ELF-1 (cell line): ENCODE results near the gene KCTD21.
"Not testable (repeated sequence)": the region's sequence is repeated elsewhere in the genome, so short reads cannot be mapped to it uniquely, and the experiment has no call there.

Experiments used
- DNase-seq: peaks from one replicate; pipeline ENCODE4 v3.0.0-alpha.2; 2016; ENCODE audit warnings: low read depth, low spot score

Gene KCTD21

GRCh38 chr11:78177216-78177615, 11.2 kb downstream of the KCTD21 start:
- no peak for DNase-seq

GRCh38 chr11:78176605-78177141, 11.8 kb downstream of the KCTD21 start:
- DNase-seq, result no peak

- not testable (repeated sequence) for DNase-seq
These were observed 12.6 kb downstream of the KCTD21 start for GRCh38 chr11:78175862-78176261.

GRCh38 chr11:78171951-78172350, 16.5 kb downstream of the KCTD21 start:
- no peak for DNase-seq

GRCh38 chr11:78170874-78171549, 17.4 kb downstream of the KCTD21 start:
- no peak for DNase-seq

GRCh38 chr11:78170413-78170812, 18.0 kb downstream of the KCTD21 start:
- no peak for DNase-seq

GRCh38 chr11:78168539-78169477, 19.6 kb downstream of the KCTD21 start:
- DNase-seq, result peak; percentile 67

GRCh38 chr11:78166855-78167469, 21.5 kb downstream of the KCTD21 start:
- no peak for DNase-seq

GRCh38 chr11:78164471-78164870, 24.0 kb downstream of the KCTD21 start:
- no peak for DNase-seq

GRCh38 chr11:78163828-78164227, 24.6 kb downstream of the KCTD21 start:
- DNase-seq, result no peak

GRCh38 chr11:78161962-78162371, 26.5 kb downstream of the KCTD21 start:
- DNase-seq, result no peak

- no peak for DNase-seq
These were observed 27.1 kb downstream of the KCTD21 start for GRCh38 chr11:78161346-78161745.

GRCh38 chr11:78160557-78160956, 27.9 kb downstream of the KCTD21 start:
- DNase-seq, result no peak

- no peak for DNase-seq
These were observed 29.3 kb downstream of the KCTD21 start for GRCh38 chr11:78158987-78159652.

- DNase-seq, result peak; percentile 64
These were observed 32.1 kb downstream of the KCTD21 start for GRCh38 chr11:78156127-78156844.

- DNase-seq, result no peak
These were observed 36.6 kb downstream of the KCTD21 start for GRCh38 chr11:78151804-78152203.

GRCh38 chr11:78150754-78151153, 37.7 kb downstream of the KCTD21 start:
- no peak for DNase-seq

GRCh38 chr11:78150346-78150745, 38.1 kb downstream of the KCTD21 start:
- no peak for DNase-seq

GRCh38 chr11:78149646-78150045, 38.8 kb downstream of the KCTD21 start:
- no peak for DNase-seq

- DNase-seq, result no peak
These were observed 40.6 kb downstream of the KCTD21 start for GRCh38 chr11:78147807-78148206.

GRCh38 chr11:78145511-78146025, 42.9 kb downstream of the KCTD21 start:
- DNase-seq, result no peak
